B cell (primary cell): Measurements from ENCODE around the gene SMARCA4. TPM values are rescaled to one million over a fixed set of nuclear protein-coding genes. Genes with fewer than 3 reads are reported as not detected.

ENCODE experiments used
- ATAC-seq: fragments of 200-7000 bp; cut with Tn5 transposase; one replicate; pipeline ENCODE4 v1.10.0; 2021; ENCODE audit warnings: low read depth, mild to moderate bottlenecking, moderate number of reproducible peaks, moderate library complexity
- CTCF ChIA-PET: fragments of 350-600 bp; sonication (Branson Sonifier 250); formaldehyde crosslinking; loops from one replicate; lab custom pipeline; 2021; ENCODE audit warnings: antibody characterized with exemption, inconsistent platforms; lab: Charles Lee
- POLR2A ChIA-PET: fragments of 350-600 bp; sonication (Branson Sonifier 250); formaldehyde crosslinking; loops from one replicate; lab custom pipeline; 2021; ENCODE audit warnings: antibody characterized with exemption; lab: Charles Lee
- DNase-seq: peaks from one replicate; pipeline ENCODE4 v3.0.0; 2013
- H2AFZ ChIP-seq: 2 replicates; pipeline ENCODE4 v1.6.1; 2012; ENCODE audit warnings: mild to moderate bottlenecking, low read depth, low read length; ENCODE audit not compliant: insufficient read depth, poor library complexity, severe bottlenecking
- H3K27ac ChIP-seq, 2 donors: 1 replicate in 1 of 2; 2 replicates in 1 of 2; pipeline ENCODE4 v1.5.1; 2012 to 2013; ENCODE audit warnings: low read length in 2 of 2, mild to moderate bottlenecking in 2 of 2, moderate library complexity in 1 of 2
- H3K27me3 ChIP-seq, 4 experiments: fragments of 200-600 bp in 1 of 4; sonication (generic) in 1 of 4; replicated peaks in 1 of 4; 1 replicate in 2 of 4; 2 replicates in 2 of 4; pipeline versions ENCODE4 v1.6.1 to v1.7.0; 2013 to 2016; ENCODE audit warnings: low read length in 3 of 4, mild to moderate bottlenecking in 2 of 4, mixed read lengths in 1 of 4, moderate library complexity in 1 of 4; ENCODE audit not compliant: insufficient read depth in 4 of 4, control insufficient read depth in 3 of 4; ENCODE audit errors: control extremely low read depth in 1 of 4
- H3K36me3 ChIP-seq, 2 experiments: replicated peaks in 1 of 2; 1 replicate in 1 of 2; 2 replicates in 1 of 2; pipeline versions ENCODE4 v1.6.1 to v1.7.1; 2013; ENCODE audit warnings: low read length in 1 of 2; ENCODE audit not compliant: insufficient read depth in 2 of 2, control insufficient read depth in 1 of 2; ENCODE audit errors: control extremely low read depth in 1 of 2, extremely low read depth in 1 of 2
- H3K4me1 ChIP-seq, 2 donors: fragments of 200-600 bp in 1 of 2; sonication (generic) in 1 of 2; 1 replicate in 1 of 2; 2 replicates in 1 of 2; pipeline versions ENCODE4 v1.5.1 to v1.6.1; 2013 to 2017; ENCODE audit warnings: low read length in 2 of 2; ENCODE audit not compliant: control insufficient read depth in 2 of 2, insufficient read depth in 2 of 2
- H3K4me2 ChIP-seq: replicated peaks from 2 replicates; pipeline ENCODE3; 2012; ENCODE audit warnings: mild to moderate bottlenecking, low read depth, low read length; ENCODE audit not compliant: poor library complexity, severe bottlenecking
- H3K4me3 ChIP-seq, 5 experiments: fragments of 200-600 bp in 1 of 5; sonication (generic) in 1 of 5; 1 replicate in 3 of 5; 2 replicates in 2 of 5; pipeline versions ENCODE4 v1.5.1 to v1.7.0; 2011 to 2016; ENCODE audit warnings: low read length in 4 of 5, mild to moderate bottlenecking in 4 of 5, low read depth in 2 of 5, control low read depth in 1 of 5, moderate library complexity in 1 of 5; ENCODE audit not compliant: insufficient read depth in 1 of 5; ENCODE audit errors: control extremely low read depth in 1 of 5, extremely low read depth in 1 of 5
- H3K79me2 ChIP-seq: fragments of 200-600 bp; sonication (generic); one replicate; pipeline ENCODE4 v1.6.0; 2016; ENCODE audit warnings: low read length; ENCODE audit not compliant: control insufficient read depth, insufficient read depth
- H3K9ac ChIP-seq: fragments of 200-600 bp; sonication (generic); 2 replicates; pipeline ENCODE4 v1.6.1; 2017; ENCODE audit warnings: mild to moderate bottlenecking, low read length, moderate library complexity
- H3K9me3 ChIP-seq, 3 donors: one replicate each; pipeline versions ENCODE4 v1.6.1 to v1.7.1; 2013; ENCODE audit warnings: low read length in 2 of 3; ENCODE audit not compliant: control insufficient read depth in 2 of 3, insufficient read depth in 1 of 3; ENCODE audit errors: control extremely low read depth in 1 of 3
- H4K20me1 ChIP-seq: 2 replicates; pipeline ENCODE4 v1.6.0; 2012; ENCODE audit warnings: mild to moderate bottlenecking, low read length; ENCODE audit not compliant: insufficient read depth, control insufficient read depth, poor library complexity, severe bottlenecking
- H3K27ac Mint-ChIP-seq: one replicate; pipeline ENCODE4 v1.8.0; 2021; ENCODE audit warnings: mixed read lengths
- H3K27me3 Mint-ChIP-seq: one replicate; pipeline ENCODE4 v1.8.0; 2021; ENCODE audit warnings: mixed read lengths
- H3K4me1 Mint-ChIP-seq: one replicate; pipeline ENCODE4 v1.8.0; 2021; ENCODE audit warnings: mixed read lengths
- H3K4me3 Mint-ChIP-seq: one replicate; pipeline ENCODE4 v1.8.0; 2021; ENCODE audit warnings: mixed read lengths
- H3K9me3 Mint-ChIP-seq: one replicate; pipeline ENCODE4 v1.8.0; 2022; ENCODE audit warnings: mixed read lengths; ENCODE audit not compliant: insufficient read depth
- EZH2 ChIP-seq: IDR thresholded peaks from 2 replicates; pipeline ENCODE4 v1.6.1; 2012; ENCODE audit warnings: borderline replicate concordance, low read depth, mild to moderate bottlenecking, moderate library complexity, low read length; ENCODE audit not compliant: insufficient read depth, poor library complexity, severe bottlenecking
- WGBS: methylation state at CpG from one replicate; pipeline ENCODE4 v1.1.5; 2013; ENCODE audit warnings: missing lambda C conversion rate; ENCODE audit not compliant: insufficient coverage; 5-methylcytosine and 5-hydroxymethylcytosine counted together
- intact Hi-C: fragments of 100-400 bp; cut with micrococcal nuclease; formaldehyde crosslinking; loops from one replicate; pipeline ENCODE4 v1.10.0; 2022
- polyA plus RNA-seq: library from polyadenylated mRNA; depleted of rRNA; stranded (reverse); fragments of >200 nt; gene quantifications from 2 replicates; pipeline ENCODE4 v1.2.3, GENCODE V29; 2012
- total RNA-seq, 2 donors: library from RNA; stranded (reverse); fragments of 120-200 nt in 1 of 2; gene quantifications; 1 replicate in 1 of 2; 2 replicates in 1 of 2; pipeline versions ENCODE4 v1.2.3 to v1.2.4, GENCODE V29; 2013 to 2022
- TF ChIP-seq, protein P1 (sequence below): fragments of 200-600 bp; IDR thresholded peaks from one replicate; pipeline ENCODE4 v1.8.0; 2022; ENCODE audit warnings: antibody characterized with exemption, mild to moderate bottlenecking

SMARCA4 gene
- total and polyA plus RNA-seq, 2 donors (not counting 1 experiment from before 2014, with no cell fraction given) = 49.7 to 82.3 TPM

GRCh38 chr19:11025006-11025405 is 64.2 kb downstream of the SMARCA4 start:
- Histone ChIP-seq H3K9me3 (no peaks in the 10 kb centered on the region), H3K4me3 (no peak overlapping the region), H3K9ac (no peak overlapping the region), H3K36me3 (peaks cover 0 to 73% of the 10 kb centered on the region in 2 experiments), H2AFZ (no peak overlapping the region), H3K4me1 (no peaks in the 10 kb centered on the region), H4K20me1 (no peaks in the 10 kb centered on the region), H3K79me2 (no peaks in the 10 kb centered on the region), H3K4me2 (no peak overlapping the region), H3K27ac (no peak overlapping the region), H3K27me3 (no peaks in the 10 kb centered on the region)
- ATAC-seq (no peak), DNase-seq (no peak)
- POLR2A ChIA-PET = no interaction called here
- Mint-ChIP-seq H3K9me3 (no peaks in the 10 kb centered on the region), H3K4me1 (no peaks in the 10 kb centered on the region), H3K27ac (no peak overlapping the region), H3K27me3 (no peaks in the 10 kb centered on the region), H3K4me3 (no peak overlapping the region)
- 99% methylated on average over 5 of the region's 6 CpGs for WGBS
- intact Hi-C loops = no loop called here
- TF ChIP-seq, protein P1, sequence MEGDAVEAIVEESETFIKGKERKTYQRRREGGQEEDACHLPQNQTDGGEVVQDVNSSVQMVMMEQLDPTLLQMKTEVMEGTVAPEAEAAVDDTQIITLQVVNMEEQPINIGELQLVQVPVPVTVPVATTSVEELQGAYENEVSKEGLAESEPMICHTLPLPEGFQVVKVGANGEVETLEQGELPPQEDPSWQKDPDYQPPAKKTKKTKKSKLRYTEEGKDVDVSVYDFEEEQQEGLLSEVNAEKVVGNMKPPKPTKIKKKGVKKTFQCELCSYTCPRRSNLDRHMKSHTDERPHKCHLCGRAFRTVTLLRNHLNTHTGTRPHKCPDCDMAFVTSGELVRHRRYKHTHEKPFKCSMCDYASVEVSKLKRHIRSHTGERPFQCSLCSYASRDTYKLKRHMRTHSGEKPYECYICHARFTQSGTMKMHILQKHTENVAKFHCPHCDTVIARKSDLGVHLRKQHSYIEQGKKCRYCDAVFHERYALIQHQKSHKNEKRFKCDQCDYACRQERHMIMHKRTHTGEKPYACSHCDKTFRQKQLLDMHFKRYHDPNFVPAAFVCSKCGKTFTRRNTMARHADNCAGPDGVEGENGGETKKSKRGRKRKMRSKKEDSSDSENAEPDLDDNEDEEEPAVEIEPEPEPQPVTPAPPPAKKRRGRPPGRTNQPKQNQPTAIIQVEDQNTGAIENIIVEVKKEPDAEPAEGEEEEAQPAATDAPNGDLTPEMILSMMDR = no peak
- no peak for TF ChIP-seq EZH2
- CTCF ChIA-PET = no interaction called here

DNA sequence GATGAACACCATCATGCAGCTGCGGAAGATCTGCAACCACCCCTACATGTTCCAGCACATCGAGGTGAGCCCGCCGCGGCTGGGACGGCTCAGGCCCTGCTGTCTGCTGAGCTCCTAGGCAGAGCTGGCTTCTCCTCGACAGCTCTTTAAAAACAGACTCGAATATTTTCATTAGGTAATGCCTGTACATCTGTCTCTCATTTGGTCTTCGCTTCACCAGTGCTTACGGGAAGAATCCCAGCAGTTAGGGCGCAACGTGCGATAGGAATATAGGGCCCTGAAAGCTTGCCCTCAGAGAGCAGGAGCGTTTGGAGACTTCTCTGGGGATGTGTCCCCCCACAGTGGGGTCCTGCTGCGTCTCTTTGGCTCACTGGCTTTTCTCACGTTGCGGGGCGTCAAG is 64.6 kb downstream of the SMARCA4 start:
- Histone ChIP-seq H3K79me2 (no peaks in the 10 kb centered on the region), H3K9ac (no peak overlapping the region), H3K36me3 (peaks cover 0 to 76% of the 10 kb centered on the region in 2 experiments), H2AFZ (no peak overlapping the region), H3K4me1 (no peaks in the 10 kb centered on the region), H3K27me3 (no peaks in the 10 kb centered on the region), H4K20me1 (no peaks in the 10 kb centered on the region), H3K27ac (no peak overlapping the region), H3K4me3 (no peak overlapping the region), H3K4me2 (no peak overlapping the region), H3K9me3 (no peaks in the 10 kb centered on the region)
- ATAC-seq (no peak), DNase-seq (no peak)
- 98% methylated on average over 17 of the region's 18 CpGs for WGBS
- intact Hi-C loops = no loop called here
- Mint-ChIP-seq H3K27me3 (no peaks in the 10 kb centered on the region), H3K4me1 (no peaks in the 10 kb centered on the region), H3K9me3 (no peaks in the 10 kb centered on the region), H3K27ac (no peak overlapping the region), H3K4me3 (no peak overlapping the region)
- TF ChIP-seq EZH2 = no peak
- TF ChIP-seq, protein P1 = no peak
- POLR2A ChIA-PET = no interaction called here
- CTCF ChIA-PET = interaction anchor here (0.8 kb wide), 1 partner anchor 84 kb away, joined by 3 read pairs; no protein-coding TSS in a partner anchor
